ENCODE results near the gene WTAP.

Gene WTAP

GRCh38 chr6:159805440-159806020, 78.2 kb downstream of the WTAP start:
- no peak for DNase-seq (ENCODE audit: low read depth in 3 of 3)
